Kasumi-1 (cell line): ENCODE data around the gene CDC34.
A peak's percentile ranks its signal among the peaks of the same experiment; 100 is the strongest.

Experiments
- DNase-seq, 2 experiments: peaks; one replicate each; lab custom pipeline; 2025; lab: John Stamatoyannopoulos, UW

CDC34 gene

GRCh38 chr19:497491-497868, 34.1 kb upstream of the CDC34 start:
- DNase-seq, result no peak

DNA sequence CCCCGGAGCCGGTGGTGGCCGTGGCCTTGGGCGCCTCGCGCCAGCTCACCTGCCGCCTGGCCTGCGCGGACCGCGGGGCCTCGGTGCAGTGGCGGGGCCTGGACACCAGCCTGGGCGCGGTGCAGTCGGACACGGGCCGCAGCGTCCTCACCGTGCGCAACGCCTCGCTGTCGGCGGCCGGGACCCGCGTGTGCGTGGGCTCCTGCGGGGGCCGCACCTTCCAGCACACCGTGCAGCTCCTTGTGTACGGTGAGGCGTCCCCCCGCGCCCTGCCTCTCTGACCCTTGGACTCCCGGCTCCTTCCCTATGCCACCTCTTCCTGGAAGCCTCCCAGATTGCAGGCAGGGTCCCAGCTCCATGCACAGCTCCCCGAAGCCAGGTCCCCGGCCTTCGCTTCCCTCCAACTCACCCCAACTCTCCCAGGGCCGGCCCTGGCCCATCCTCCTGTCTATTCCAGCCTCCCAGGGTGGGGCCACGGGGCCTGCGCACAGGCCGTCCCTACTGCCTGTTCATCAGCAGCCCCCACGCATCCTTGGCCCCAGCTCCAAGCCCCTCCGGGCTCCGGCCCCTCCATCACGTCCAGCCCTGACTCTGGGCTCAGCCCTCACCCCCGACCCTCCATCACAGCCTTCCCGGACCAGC, 33.6 kb upstream of the CDC34 start:
- no peak for DNase-seq

- no peak for DNase-seq
Observed at GRCh38 chr19:498511-498891, 33.1 kb upstream of the CDC34 start.

- no peak for DNase-seq
Observed at GRCh38 chr19:498977-499623, 32.5 kb upstream of the CDC34 start.

DNA sequence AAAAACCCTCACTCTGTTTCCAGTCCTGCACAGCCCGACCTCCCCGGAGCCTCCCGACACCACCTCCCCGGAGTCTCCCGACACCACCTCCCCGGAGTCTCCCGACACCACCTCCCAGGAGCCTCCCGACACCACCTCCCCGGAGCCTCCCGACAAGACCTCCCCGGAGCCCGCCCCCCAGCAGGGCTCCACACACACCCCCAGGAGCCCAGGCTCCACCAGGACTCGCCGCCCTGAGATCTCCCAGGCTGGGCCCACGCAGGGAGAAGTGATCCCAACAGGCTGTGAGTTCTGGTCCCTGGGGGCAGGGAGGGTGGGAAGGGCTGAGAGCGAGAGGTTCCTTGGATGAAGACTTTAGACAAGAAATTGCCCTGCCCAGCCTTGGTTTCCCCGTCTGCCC, 29.9 kb upstream of the CDC34 start:
- no peak for DNase-seq

DNA sequence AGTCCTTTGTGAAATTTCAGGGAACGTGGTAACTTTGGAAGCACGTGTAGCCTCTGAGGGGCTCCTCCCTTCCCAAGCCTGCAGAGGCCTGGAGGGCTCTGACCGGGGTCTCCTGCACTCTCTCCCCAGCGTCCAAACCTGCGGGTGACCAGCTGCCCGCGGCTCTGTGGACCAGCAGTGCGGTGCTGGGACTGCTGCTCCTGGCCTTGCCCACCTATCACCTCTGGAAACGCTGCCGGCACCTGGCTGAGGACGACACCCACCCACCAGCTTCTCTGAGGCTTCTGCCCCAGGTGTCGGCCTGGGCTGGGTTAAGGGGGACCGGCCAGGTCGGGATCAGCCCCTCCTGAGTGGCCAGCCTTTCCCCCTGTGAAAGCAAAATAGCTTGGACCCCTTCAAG, 26.9 kb upstream of the CDC34 start:
- no peak for DNase-seq

DNA sequence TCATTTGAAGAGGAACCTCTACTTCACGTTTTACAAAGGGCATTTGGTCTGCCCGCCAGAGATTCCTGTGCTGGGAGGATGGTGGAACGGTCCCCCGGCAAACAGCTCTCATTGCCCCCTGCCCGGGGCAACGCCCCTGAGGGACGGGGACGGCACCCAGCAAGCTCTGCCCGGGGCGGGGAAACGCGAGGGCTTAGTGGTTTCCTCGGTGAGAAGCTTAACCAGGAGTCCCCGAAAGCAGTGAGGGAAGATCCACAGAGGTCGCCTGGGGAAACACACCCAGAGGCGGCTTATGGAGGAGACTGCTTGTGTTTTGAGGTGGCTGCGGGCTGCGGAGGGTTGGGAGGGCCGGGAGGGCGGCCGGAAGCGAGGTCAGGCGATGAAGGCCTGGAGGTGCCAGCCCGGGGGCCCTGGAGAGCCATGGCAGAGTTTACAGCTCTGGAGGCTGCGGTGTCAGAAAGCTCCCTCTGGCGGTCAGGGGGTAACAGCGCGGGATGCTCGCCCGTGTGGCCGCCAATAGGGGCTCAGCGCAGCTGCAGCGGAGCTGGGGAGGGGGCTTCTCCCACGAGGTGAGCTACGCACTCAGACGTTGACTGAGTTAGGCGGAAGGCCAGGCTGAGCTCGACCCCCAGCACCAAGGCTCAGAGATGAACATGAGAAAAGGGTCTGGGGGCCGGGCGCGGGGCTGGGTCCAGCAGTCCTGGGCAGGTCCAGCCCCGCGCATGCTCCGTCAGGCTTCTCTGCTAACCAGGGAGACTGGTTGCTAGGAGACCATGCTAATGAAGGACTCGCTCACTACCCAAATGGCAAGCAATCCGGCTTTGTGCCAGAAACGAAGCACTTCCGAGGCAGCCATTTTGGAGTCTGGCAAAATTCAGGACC, 24.9 kb upstream of the CDC34 start:
- DNase-seq, result peak; percentile 98

- peak; percentile 62 to 75 for DNase-seq
Observed at GRCh38 chr19:507286-508203, 24.0 kb upstream of the CDC34 start, which contains the start of gene TPGS1. Gene TPGS1, plus strand, starts transcription at chr19:507497. Its CDS starts 10 bp downstream, at chr19:507507.

- DNase-seq, result no peak
Observed at GRCh38 chr19:508204-509150, 23.1 kb upstream of the CDC34 start.

DNA sequence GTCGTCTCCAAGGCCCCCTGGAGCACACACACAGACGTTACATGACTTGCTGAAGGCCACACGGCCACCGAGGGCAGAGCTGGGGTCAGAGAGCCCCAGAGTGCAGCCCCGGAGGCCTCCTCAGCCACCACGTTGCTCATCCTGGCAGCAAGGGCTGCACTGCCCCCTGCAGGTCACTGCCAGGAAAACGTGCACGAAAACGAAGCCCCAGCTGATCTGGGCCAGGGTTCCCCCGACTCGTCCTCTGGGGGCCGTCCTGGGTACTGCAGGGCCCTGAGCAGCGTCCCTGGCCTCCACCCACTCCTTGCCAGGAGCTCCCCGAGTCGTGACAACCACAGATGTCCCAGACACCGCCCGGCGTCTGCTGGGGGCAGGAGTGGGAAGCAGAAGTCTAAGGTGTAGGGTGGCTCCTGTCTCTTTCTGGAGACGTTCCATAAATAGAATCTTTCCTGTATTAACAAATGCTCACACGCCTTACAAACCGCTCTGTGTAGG, 20.9 kb upstream of the CDC34 start:
- peak; percentile 91 to 93 for DNase-seq

DNA sequence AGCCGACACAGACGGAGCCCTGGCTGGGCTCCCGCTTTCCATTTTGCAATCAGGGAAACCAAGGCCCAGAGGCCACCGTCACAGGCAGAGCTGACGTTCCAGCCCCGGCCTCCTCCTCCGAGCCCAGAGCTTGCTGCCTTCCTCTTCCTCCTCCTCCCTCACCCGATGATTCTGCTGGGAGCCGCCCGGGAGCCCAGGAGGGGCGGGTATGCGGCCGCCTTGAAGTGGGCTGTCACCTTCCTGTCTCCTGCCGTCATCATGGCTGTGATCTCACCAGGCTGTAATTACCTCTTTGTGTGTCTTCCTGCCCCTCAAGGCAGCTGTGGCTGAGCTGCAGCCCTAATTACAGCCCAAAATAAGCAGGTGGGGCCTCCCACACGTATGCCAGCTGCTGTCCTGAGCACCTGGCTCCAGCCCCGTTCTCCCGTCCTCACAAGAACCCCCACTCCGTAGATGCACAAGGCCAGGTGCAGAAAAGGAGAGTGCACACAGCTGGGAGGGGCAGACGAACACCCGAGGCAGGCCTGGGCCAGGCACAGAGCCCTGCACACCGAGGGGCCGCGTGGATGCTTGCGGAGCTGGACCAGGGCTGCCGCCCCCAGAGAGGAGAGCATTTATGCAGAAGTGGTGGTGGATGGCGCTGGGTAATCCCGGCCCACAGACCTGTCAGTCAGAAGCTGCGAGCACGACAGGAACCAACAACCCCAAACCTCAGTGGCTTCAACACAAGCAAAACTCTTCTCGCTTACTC, 20.3 kb upstream of the CDC34 start:
- DNase-seq, result peak; percentile 68 to 74

DNA sequence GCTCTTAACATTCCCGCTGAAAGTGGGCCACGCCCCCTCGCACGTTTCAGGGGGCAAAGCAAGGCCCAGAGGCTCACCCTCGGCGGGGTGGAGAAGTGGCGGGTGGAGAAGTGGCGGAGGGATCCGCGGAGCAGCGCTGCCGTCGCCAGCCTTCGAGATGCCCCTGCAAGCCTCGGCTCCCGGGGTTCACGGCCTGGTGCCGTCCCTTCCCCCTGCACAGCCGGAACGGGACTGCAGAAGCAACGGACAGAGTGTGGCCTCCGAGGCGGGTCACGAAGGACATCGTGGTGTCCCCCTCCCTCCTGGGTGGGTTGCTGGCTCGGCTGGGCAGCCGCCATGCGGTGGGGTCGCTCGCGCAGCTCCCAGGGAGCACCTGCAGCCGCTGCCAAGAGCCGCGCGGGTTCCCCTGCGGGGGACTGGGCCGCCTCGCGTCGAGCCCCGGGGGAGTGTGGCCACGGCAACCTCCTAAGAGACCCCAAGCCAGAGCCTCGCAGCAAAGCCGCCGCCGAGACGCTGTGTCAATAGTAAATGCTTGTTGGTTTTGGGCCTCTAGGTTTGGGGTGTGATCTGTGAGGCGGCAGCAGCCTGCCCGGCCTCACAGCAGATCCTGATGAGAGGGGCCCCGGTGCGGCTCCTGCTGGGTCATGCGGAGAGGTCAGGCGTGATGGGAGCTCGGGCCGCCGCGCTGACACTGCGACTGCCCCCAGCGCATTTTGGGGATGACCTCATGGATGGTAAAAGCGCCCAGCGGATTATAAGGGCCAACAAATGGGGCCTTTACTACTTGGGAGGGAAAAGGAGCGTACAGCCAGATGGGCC, 18.8 kb upstream of the CDC34 start:
- no peak for DNase-seq

DNA sequence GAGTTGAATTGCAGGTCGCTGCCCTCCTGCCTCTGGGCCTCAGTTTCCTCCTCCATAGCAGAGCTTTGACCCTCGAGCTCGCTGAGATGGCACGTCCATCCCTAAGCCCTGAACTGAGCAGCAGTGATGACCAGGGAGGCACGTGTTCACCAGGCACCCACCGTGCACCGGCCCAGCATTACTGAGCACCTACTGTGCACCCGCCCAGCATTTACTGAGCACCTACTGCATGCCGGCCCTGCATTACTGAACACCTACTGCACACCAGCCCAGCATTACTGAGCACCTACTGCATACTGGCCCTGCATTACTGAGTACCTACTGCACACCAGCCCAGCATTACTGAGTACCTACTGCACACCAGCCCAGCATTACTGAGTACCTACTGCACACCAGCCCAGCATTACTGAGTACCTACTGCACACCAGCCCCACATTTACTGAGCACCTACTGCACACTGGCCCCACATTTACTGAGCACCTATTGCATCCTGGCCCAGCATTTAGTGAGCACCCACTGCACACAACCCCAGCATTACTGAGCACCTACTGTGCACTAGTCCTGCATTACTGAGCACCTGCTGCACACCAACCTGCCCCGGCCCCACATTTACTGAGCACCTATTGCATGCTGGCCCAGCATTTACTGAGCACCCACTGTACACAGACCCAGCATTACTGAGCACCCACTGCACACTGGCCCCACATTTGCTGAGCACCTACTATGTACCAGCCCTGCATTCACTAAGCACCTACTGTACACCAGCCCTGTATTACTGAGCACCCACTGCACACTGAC, 18.0 kb upstream of the CDC34 start:
- DNase-seq, result no peak

DNA sequence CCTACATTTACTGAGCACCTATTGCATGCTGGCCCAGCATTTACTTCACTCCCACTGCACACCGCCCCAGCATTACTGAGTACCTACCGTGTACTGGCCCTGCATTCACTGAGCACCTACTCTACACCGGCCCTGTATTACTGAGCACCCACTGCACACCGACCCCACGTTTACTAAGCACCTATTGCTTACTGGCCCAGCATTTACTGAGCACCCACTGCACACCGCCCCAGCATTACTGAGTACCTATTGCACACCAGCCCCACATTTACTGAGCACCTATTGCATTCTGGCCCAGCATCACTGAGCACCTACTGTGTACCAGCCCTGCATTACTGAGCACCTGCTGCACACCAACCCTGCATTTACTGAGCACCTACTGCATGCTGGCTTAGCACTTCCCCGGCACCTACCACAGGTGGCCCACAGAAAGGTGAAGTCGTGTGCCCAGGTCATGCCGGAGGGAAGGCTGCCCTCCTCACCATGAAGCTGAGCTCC, 17.3 kb upstream of the CDC34 start:
- no peak for DNase-seq

DNA sequence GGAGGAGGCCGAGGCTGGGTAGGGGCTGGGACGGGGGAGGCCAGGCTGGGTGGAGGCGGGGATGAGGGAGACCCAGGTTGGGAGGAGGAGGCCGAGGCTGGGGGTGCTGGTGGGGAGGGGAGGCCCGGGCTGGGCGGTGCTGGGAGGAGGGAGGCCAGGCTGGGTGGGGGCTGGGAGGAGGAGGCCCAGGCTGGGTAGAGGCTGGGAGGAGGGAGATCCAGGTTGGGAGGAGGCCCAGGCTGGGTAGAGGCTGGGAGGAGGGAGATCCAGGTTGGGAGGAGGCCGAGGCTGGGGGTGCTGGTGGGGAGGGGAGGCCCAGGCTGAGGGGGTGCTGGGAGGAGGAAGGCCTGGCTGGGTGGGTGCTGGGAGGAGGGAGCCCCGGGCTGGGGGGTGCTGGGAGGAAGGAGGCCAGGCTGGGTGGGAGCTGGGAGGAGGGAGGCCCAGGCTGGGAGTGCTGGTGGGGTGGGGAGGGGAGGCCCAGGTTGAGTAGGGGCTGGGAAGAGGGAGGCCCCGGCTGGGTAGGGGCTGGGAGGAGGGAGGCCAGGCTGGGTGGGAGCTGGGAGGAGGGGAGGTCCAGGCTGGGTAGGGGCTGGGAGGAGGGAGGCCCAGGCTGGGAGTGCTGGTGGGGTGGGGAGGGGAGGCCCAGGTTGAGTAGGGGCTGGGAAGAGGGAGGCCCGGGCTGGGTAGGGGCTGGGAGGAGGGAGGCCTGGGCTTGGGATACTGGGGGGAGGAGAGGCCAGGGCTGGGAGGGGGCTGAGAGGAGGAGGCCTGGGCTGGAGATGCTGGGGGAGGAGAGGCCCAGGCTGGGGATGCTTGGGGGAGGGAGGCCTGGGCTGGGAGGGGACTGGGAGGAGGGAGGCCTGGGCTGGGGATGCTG, 13.6 kb upstream of the CDC34 start:
- DNase-seq, result no peak

- no peak for DNase-seq
Observed at GRCh38 chr19:518598-519231, 12.8 kb upstream of the CDC34 start.
